Measurements from ENCODE around the gene ANKRD26. TPM values are rescaled to one million over a fixed set of nuclear protein-coding genes. Genes with fewer than 3 reads are reported as not detected.
"Not testable (repeated sequence)": the region's sequence is repeated elsewhere in the genome, so short reads cannot be mapped to it uniquely, and the experiment has no call there.

The ANKRD26 gene
- total RNA-seq, 1 experiment from 2014 or later: 2.9 TPM

- H3K9me2 ChIP-seq (replicated peaks; ENCODE audit: low read length): no peaks in the 10 kb centered on the region
- H3K9ac ChIP-seq (ENCODE audit: low read length): no peak overlapping the region
- no peak overlapping the region for H3K4me2 ChIP-seq (ENCODE audit: low read length)
- TF ChIP-seq CTCF (conservative IDR thresholded peaks at IDR 0.05; ENCODE audit: low read depth, low read length) (no peak), EZH2phosphoT487 (IDR thresholded peaks at IDR 0.05; ENCODE audit: borderline replicate concordance, low read length) (no peak), EZH2 (IDR thresholded peaks at IDR 0.05; ENCODE audit: low read length, unreplicated experiment) (no peak)
- H3K4me1 ChIP-seq (ENCODE audit: insufficient read depth, low read length): no peaks in the 10 kb centered on the region
- no peaks in the 10 kb centered on the region for H4K20me1 ChIP-seq (ENCODE audit: low read length)
- DNase-seq (no peak), ATAC-seq (no peak)
- no peak overlapping the region for H3K4me3 ChIP-seq (ENCODE audit: low read length)
- no peak overlapping the region for H2AFZ ChIP-seq (ENCODE audit: low read length)
- no TSS peak for BruUV-seq (replicated peaks)
- no peaks in the 10 kb centered on the region for H3K79me2 ChIP-seq (ENCODE audit: low read length)
- H3K36me3 ChIP-seq (ENCODE audit: low read depth, low read length): no peaks in the 10 kb centered on the region; the same call in 1 of the 2 replicates
- CTCF ChIA-PET: interaction anchor here (0.6 kb wide), 1 partner anchor 152 kb away, joined by 3 read pairs; no protein-coding TSS in a partner anchor
- intact Hi-C loops (cut with micrococcal nuclease): no loop called here
- H3F3A ChIP-seq (ENCODE audit: low read length, unreplicated experiment): no peaks in the 10 kb centered on the region
- no peaks in the 10 kb centered on the region for H3K27me3 ChIP-seq (ENCODE audit: low read length)
- no peak overlapping the region for H3K27ac ChIP-seq (ENCODE audit: low read length)
- H3K9me3 ChIP-seq (ENCODE audit: low read length): no peaks in the 10 kb centered on the region
- POLR2A ChIA-PET (ENCODE audit: unreplicated experiment): no interaction called here
Measured at GRCh38 chr10:27052656-27053055, 47.6 kb downstream of the ANKRD26 start.

GRCh38 chr10:27045247-27045646, 55.0 kb downstream of the ANKRD26 start:
- H3K36me3 ChIP-seq (ENCODE audit: low read depth, low read length); intact Hi-C loops (cut with micrococcal nuclease); H3K9me3 ChIP-seq (ENCODE audit: low read length); H3F3A ChIP-seq (ENCODE audit: low read length, unreplicated experiment); H4K20me1 ChIP-seq (ENCODE audit: low read length); H3K79me2 ChIP-seq (ENCODE audit: low read length); BruUV-seq (replicated peaks); ATAC-seq; H2AFZ ChIP-seq (ENCODE audit: low read length); H3K27ac ChIP-seq (ENCODE audit: low read length); H3K9ac ChIP-seq (ENCODE audit: low read length); H3K4me3 ChIP-seq (ENCODE audit: low read length); H3K27me3 ChIP-seq (ENCODE audit: low read length); CTCF ChIA-PET; H3K4me2 ChIP-seq (ENCODE audit: low read length); DNase-seq; H3K9me2 ChIP-seq (replicated peaks; ENCODE audit: low read length); POLR2A ChIA-PET (ENCODE audit: unreplicated experiment); H3K4me1 ChIP-seq (ENCODE audit: insufficient read depth, low read length): not testable (repeated sequence)

GRCh38 chr10:27041196-27041595, 59.1 kb downstream of the ANKRD26 start:
- Histone ChIP-seq H3F3A (ENCODE audit: low read length, unreplicated experiment) (no peaks in the 10 kb centered on the region), H3K27ac (ENCODE audit: low read length) (no peak overlapping the region), H4K20me1 (ENCODE audit: low read length) (no peaks in the 10 kb centered on the region), H3K4me1 (ENCODE audit: insufficient read depth, low read length) (no peaks in the 10 kb centered on the region), H3K27me3 (ENCODE audit: low read length) (no peaks in the 10 kb centered on the region), H3K9me2 (replicated peaks; ENCODE audit: low read length) (no peaks in the 10 kb centered on the region), H3K9ac (ENCODE audit: low read length) (no peak overlapping the region), H3K79me2 (ENCODE audit: low read length) (no peaks in the 10 kb centered on the region), H3K4me3 (ENCODE audit: low read length) (no peak overlapping the region), H3K36me3 (ENCODE audit: low read depth, low read length) (no peaks in the 10 kb centered on the region), H2AFZ (ENCODE audit: low read length) (no peak overlapping the region), H3K4me2 (ENCODE audit: low read length) (no peak overlapping the region), H3K9me3 (ENCODE audit: low read length) (no peaks in the 10 kb centered on the region)
- BruUV-seq (replicated peaks): no TSS peak
- DNase-seq: no peak
- ATAC-seq: no peak
- no peak for TF ChIP-seq EZH2phosphoT487 (IDR thresholded peaks at IDR 0.05; ENCODE audit: borderline replicate concordance, low read length)
- TF ChIP-seq CTCF (conservative IDR thresholded peaks at IDR 0.05; ENCODE audit: low read depth, low read length): no peak
- TF ChIP-seq EZH2 (IDR thresholded peaks at IDR 0.05; ENCODE audit: low read length, unreplicated experiment): no peak
- POLR2A ChIA-PET (ENCODE audit: unreplicated experiment): no interaction called here
- CTCF ChIA-PET: no interaction called here
- intact Hi-C loops (cut with micrococcal nuclease): no loop called here

All from PC-3 (cell line).